Prostate gland (tissue), 2 donors: ENCODE results near the gene SRP9.
A peak's percentile ranks its signal among the peaks of the same experiment; 100 is the strongest.

ENCODE experiments used
- POLR2A ChIP-seq: fragments of 450-650 bp; IDR thresholded peaks from one replicate; pipeline ENCODE4 v1.6.1; 2016; ENCODE audit warnings: antibody characterized with exemption, mild to moderate bottlenecking
- POLR2AphosphoS5 ChIP-seq: sonication (generic); formaldehyde crosslinking; IDR thresholded peaks from one replicate; pipeline ENCODE4 v1.6.1; 2017; ENCODE audit warnings: antibody characterized with exemption
- TF ChIP-seq, protein P1 (sequence below), 4 experiments: fragments of 200-600 bp in 2 of 4; fragments of 450-650 bp in 2 of 4; sonication (generic) in 2 of 4; IDR thresholded peaks; 1 replicate in 3 of 4; 2 replicates in 1 of 4; pipeline ENCODE4 v1.5.1; 2016 to 2019; ENCODE audit warnings: antibody characterized with exemption in 4 of 4, mild to moderate bottlenecking in 2 of 4, moderate library complexity in 2 of 4

DNA sequence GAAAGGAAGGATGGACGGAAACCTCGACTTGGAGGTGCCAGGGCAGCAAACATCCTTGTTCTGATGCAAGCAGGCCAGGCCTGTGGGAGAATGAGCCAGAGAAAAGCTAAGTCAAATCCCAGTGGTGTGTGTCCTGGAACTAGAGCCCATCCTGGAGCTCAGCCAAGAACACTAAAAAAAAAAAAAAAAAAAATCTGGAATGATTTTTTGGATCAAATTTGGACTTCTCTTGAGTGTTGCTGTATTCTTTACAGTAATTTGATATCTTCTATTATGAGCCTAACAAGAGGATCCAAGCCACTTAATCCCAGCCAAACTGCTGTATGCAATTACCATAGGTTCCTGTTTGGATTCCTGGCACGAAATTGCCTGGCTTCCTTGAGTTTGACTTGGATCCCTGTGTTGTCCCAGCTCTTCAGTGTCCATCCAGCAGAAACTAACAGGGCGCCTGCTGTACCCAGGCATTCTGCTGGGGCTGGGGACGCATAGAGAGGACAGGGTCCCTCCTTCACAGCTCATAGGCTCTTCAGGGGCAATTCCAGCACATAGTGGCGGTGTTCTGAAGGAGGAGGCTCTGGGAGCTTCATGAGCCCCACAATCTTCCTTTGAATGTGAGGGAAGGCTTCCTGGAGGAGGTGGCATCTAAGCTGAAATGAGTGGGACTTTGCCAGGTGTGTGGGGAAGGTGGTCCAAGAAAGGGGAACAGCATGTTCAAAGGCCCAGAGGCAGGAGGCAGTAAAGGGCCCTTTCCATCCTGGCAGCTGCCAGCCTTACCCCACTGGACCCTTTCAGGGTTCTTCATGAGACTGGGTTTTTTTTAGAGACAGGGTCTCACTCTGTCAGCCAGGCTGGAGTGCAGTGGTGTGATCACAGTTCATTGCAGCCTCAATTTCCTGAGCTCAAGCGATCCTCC lies 57.0 kb downstream of the SRP9 start:
- peak; percentile 74 for TF ChIP-seq POLR2AphosphoS5
- TF ChIP-seq, protein P1, sequence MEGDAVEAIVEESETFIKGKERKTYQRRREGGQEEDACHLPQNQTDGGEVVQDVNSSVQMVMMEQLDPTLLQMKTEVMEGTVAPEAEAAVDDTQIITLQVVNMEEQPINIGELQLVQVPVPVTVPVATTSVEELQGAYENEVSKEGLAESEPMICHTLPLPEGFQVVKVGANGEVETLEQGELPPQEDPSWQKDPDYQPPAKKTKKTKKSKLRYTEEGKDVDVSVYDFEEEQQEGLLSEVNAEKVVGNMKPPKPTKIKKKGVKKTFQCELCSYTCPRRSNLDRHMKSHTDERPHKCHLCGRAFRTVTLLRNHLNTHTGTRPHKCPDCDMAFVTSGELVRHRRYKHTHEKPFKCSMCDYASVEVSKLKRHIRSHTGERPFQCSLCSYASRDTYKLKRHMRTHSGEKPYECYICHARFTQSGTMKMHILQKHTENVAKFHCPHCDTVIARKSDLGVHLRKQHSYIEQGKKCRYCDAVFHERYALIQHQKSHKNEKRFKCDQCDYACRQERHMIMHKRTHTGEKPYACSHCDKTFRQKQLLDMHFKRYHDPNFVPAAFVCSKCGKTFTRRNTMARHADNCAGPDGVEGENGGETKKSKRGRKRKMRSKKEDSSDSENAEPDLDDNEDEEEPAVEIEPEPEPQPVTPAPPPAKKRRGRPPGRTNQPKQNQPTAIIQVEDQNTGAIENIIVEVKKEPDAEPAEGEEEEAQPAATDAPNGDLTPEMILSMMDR (IDR thresholded peaks at IDR 0.05) = no peak
- TF ChIP-seq POLR2A = no peak
